ENCODE results near the gene MRPS34. TPM values are rescaled to one million over a fixed set of nuclear protein-coding genes. Genes with fewer than 3 reads are reported as not detected.

Gene MRPS34
- total RNA-seq, 1 experiment from 2014 or later, result 247 TPM

DNA sequence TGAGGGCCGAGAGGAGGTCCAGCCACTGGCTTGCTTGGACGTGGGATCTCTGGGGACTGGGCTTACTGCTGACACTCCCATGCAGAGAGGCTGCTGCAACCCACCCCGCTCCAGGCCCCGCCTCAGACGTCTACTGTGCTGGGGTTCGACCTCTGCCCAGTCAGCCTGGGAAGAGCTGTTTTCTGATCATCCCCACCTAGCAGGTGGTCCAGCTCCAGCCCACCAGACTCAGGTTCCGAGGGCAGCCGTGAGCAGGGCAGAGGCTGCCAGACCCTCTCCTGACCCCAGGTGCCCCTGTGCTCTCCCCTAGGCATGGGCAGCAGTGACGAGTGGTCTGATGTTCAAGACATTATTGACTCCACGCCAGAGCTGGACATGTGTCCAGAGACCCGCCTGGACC lies 25.0 kb downstream of the MRPS34 start:
- no peaks in the 10 kb centered on the region for H3K27me3 ChIP-seq (replicated peaks; ENCODE audit: insufficient read depth, low read depth, low read length, poor library complexity)
- TF ChIP-seq EZH2 (IDR thresholded peaks at IDR 0.05; ENCODE audit: borderline replicate concordance, low read depth, low read length, poor library complexity, severe bottlenecking), result no peak
- TF ChIP-seq, protein P1, sequence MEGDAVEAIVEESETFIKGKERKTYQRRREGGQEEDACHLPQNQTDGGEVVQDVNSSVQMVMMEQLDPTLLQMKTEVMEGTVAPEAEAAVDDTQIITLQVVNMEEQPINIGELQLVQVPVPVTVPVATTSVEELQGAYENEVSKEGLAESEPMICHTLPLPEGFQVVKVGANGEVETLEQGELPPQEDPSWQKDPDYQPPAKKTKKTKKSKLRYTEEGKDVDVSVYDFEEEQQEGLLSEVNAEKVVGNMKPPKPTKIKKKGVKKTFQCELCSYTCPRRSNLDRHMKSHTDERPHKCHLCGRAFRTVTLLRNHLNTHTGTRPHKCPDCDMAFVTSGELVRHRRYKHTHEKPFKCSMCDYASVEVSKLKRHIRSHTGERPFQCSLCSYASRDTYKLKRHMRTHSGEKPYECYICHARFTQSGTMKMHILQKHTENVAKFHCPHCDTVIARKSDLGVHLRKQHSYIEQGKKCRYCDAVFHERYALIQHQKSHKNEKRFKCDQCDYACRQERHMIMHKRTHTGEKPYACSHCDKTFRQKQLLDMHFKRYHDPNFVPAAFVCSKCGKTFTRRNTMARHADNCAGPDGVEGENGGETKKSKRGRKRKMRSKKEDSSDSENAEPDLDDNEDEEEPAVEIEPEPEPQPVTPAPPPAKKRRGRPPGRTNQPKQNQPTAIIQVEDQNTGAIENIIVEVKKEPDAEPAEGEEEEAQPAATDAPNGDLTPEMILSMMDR (conservative IDR thresholded peaks at IDR 0.05; ENCODE audit: low read depth, low read length), result no peak
- no TSS peak for BruUV-seq (replicated peaks)
- H3K36me3 ChIP-seq (ENCODE audit: insufficient read depth, low read length, poor library complexity, severe bottlenecking), result peaks cover 19% of the 10 kb centered on the region
- no peak overlapping the region for H3K27ac ChIP-seq (ENCODE audit: low read depth, low read length, poor library complexity, severe bottlenecking)
- intact Hi-C loops (cut with micrococcal nuclease; ENCODE audit: unreplicated experiment), result no loop called here
- no peaks in the 10 kb centered on the region for H3K9me3 ChIP-seq (ENCODE audit: low read depth, low read length, poor library complexity, severe bottlenecking)
- POLR2A ChIA-PET (ENCODE audit: low non-redundant PET), result no interaction called here
- H3K4me3 ChIP-seq (ENCODE audit: low read depth, low read length, poor library complexity, severe bottlenecking), result no peak overlapping the region
- no peaks in the 10 kb centered on the region for H3K4me1 ChIP-seq (ENCODE audit: insufficient read depth, low read length, poor library complexity, severe bottlenecking)
- CTCF ChIA-PET, result no interaction called here
- DNase-seq (ENCODE audit: low spot score), result no peak

DNA sequence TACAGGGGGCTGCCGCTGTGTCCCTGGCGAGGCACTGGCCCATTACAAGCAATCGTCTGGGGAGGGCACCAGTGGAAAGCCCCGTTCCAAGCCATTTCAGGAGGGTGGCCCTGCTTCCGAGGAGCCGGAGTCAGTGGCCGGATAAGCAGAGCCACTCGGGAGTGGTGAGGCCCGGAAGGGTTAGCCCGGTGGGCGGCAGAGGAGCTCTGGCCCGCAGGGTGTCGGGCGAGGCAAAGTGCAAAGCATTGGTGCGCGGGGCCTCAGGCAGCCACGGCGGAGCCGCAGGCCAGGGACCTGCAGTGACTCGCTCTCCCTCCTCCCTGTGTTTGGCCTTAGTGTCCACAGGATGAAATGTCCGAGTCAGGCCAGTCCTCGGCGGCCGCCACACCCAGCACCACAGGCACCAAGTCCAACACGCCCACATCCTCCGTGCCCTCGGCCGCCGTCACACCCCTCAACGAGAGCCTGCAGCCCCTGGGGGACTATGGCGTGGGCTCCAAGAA lies 26.2 kb downstream of the MRPS34 start:
- intact Hi-C loops (cut with micrococcal nuclease; ENCODE audit: unreplicated experiment), result no loop called here
- peak overlapping the region; percentile 30 for H3K27ac ChIP-seq (ENCODE audit: low read depth, low read length, poor library complexity, severe bottlenecking)
- peaks cover 15% of the 10 kb centered on the region for H3K36me3 ChIP-seq (ENCODE audit: insufficient read depth, low read length, poor library complexity, severe bottlenecking)
- ChIA-PET CTCF (interaction anchor here (0.6 kb wide), 1 partner anchor 182 kb away, joined by 10 read pairs; no protein-coding TSS in a partner anchor), POLR2A (ENCODE audit: low non-redundant PET) (no interaction called here)
- no peak for TF ChIP-seq EZH2 (IDR thresholded peaks at IDR 0.05; ENCODE audit: borderline replicate concordance, low read depth, low read length, poor library complexity, severe bottlenecking)
- TF ChIP-seq, protein P1 (conservative IDR thresholded peaks at IDR 0.05; ENCODE audit: low read depth, low read length), result no peak
- no TSS peak for BruUV-seq (replicated peaks)
- DNase-seq (ENCODE audit: low spot score), result no peak
- no peaks in the 10 kb centered on the region for H3K9me3 ChIP-seq (ENCODE audit: low read depth, low read length, poor library complexity, severe bottlenecking)
- H3K4me3 ChIP-seq (ENCODE audit: low read depth, low read length, poor library complexity, severe bottlenecking), result no peak overlapping the region
- H3K4me1 ChIP-seq (ENCODE audit: insufficient read depth, low read length, poor library complexity, severe bottlenecking), result no peaks in the 10 kb centered on the region
- H3K27me3 ChIP-seq (replicated peaks; ENCODE audit: insufficient read depth, low read depth, low read length, poor library complexity), result no peaks in the 10 kb centered on the region

DNA sequence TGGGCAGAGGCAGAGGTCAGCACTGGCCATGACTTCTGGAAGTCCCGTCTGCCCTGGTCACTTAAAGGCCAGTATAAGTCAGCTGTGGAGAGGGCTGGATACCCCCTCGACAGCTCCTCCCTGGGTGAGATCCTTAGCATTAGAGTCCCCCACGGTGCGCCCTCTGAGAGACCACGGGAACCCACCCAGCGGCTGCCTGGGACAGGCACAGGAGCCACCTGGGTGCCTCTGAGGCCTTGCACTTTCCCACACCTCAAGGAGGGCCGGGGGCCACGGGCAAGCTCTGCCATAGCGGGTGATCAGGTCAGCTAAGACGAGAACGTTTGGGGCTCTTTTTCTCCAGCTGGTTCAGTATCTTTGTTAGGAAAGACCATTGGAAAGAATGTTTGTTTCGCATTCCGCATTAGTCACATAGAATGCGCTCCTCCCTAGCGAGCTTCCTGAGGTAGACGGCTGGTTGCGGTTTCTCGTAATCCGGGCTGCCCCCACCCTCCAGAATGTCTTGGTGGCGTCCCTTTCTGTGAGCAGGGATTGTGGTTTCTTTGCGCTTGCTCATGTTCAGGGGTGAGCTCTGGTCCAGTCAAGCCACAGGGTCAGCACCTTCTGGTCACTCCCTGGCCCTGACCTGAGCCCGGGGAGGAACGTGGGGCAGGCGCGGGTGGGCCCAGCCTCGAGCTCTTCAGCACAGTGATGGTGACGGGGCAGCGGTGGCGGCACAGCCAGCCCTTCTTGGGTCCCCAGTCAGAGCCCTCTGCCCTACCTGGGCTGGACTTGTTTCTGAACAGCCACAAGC lies 26.8 kb downstream of the MRPS34 start:
- no TSS peak for BruUV-seq (replicated peaks)
- Histone ChIP-seq H3K36me3 (ENCODE audit: insufficient read depth, low read length, poor library complexity, severe bottlenecking) (peaks cover 14% of the 10 kb centered on the region), H3K27ac (ENCODE audit: low read depth, low read length, poor library complexity, severe bottlenecking) (peak overlapping the region; percentile 30), H3K27me3 (replicated peaks; ENCODE audit: insufficient read depth, low read depth, low read length, poor library complexity) (no peaks in the 10 kb centered on the region), H3K4me3 (ENCODE audit: low read depth, low read length, poor library complexity, severe bottlenecking) (no peak overlapping the region), H3K9me3 (ENCODE audit: low read depth, low read length, poor library complexity, severe bottlenecking) (no peaks in the 10 kb centered on the region), H3K4me1 (ENCODE audit: insufficient read depth, low read length, poor library complexity, severe bottlenecking) (no peaks in the 10 kb centered on the region)
- TF ChIP-seq, protein P1 (conservative IDR thresholded peaks at IDR 0.05; ENCODE audit: low read depth, low read length), result no peak
- no peak for TF ChIP-seq EZH2 (IDR thresholded peaks at IDR 0.05; ENCODE audit: borderline replicate concordance, low read depth, low read length, poor library complexity, severe bottlenecking)
- intact Hi-C loops (cut with micrococcal nuclease; ENCODE audit: unreplicated experiment), result no loop called here
- ChIA-PET POLR2A (ENCODE audit: low non-redundant PET) (no interaction called here), CTCF (interaction anchor here (0.6 kb wide), 1 partner anchor 183 kb away, joined by 10 read pairs; no protein-coding TSS in a partner anchor)
- DNase-seq (ENCODE audit: low spot score), result peak; percentile 38
